ENCODE results near the gene CEP170B.

GRCh38 chr14:104936361-104937155 is 71.5 kb downstream of the CEP170B start:
- TF ChIP-seq CTCF (IDR thresholded peaks at IDR 0.05): no peak
- TF ChIP-seq POLR2A (IDR thresholded peaks at IDR 0.05): no peak
- TF ChIP-seq POLR2AphosphoS5 (IDR thresholded peaks at IDR 0.05): no peak

Data from prostate gland (tissue), 2 donors.